HepG2 (cell line): ENCODE measurements around the gene CDC6. TPM values are rescaled to one million over a fixed set of nuclear protein-coding genes. Genes with fewer than 3 reads are reported as not detected.
A peak's percentile ranks its signal among the peaks of the same experiment; 100 is the strongest.

Source experiments
- ARHGAP35 ChIP-seq: sonication (generic); formaldehyde crosslinking; IDR thresholded peaks from 2 replicates; pipeline ENCODE4 v1.9.0; 2022; ENCODE audit warnings: mild to moderate bottlenecking, inconsistent platforms, moderate library complexity, missing genetic modification reagents, borderline replicate concordance
- EP300 ChIP-seq, 3 experiments: sonication (generic) in 1 of 3; formaldehyde crosslinking in 1 of 3; IDR thresholded peaks; 2 replicates each; pipeline versions ENCODE4 v1.5.1 to v1.6.1; 2011 to 2020; ENCODE audit warnings: low read depth in 2 of 3, low read length in 2 of 3, borderline replicate concordance in 1 of 3, improper control_type of control experiment in 1 of 3, mild to moderate bottlenecking in 1 of 3, missing genetic modification reagents in 1 of 3, moderate library complexity in 1 of 3
- ETV6 ChIP-seq: sonication (generic); formaldehyde crosslinking; conservative IDR thresholded peaks from 2 replicates; pipeline ENCODE4 v1.4.0; 2020; ENCODE audit warnings: missing genetic modification reagents
- FOSL2 ChIP-seq: sonication (generic); formaldehyde crosslinking; IDR thresholded peaks from 2 replicates; pipeline ENCODE4 v1.4.0; 2020; ENCODE audit warnings: missing genetic modification reagents
- HBP1 ChIP-seq: IDR thresholded peaks from 2 replicates; pipeline ENCODE4 v1.6.1; 2016; ENCODE audit warnings: low read depth, control low read depth
- HMGA1 ChIP-seq: sonication (generic); formaldehyde crosslinking; conservative IDR thresholded peaks from 2 replicates; pipeline ENCODE4 v1.4.0; 2020; ENCODE audit warnings: missing genetic modification reagents
- MYC ChIP-seq: sonication (generic); formaldehyde crosslinking; IDR thresholded peaks from 2 replicates; pipeline ENCODE4 v1.9.0; 2021; ENCODE audit warnings: missing genetic modification reagents, borderline replicate concordance
- NONO ChIP-seq, 2 experiments: fragments of 450-650 bp in 1 of 2; sonication (generic) in 1 of 2; formaldehyde crosslinking in 1 of 2; IDR thresholded peaks in 1 of 2; conservative IDR thresholded peaks in 1 of 2; 2 replicates each; pipeline versions ENCODE4 v1.6.1 to v1.8.0; 2017 to 2022; ENCODE audit warnings: mild to moderate bottlenecking in 1 of 2, missing genetic modification reagents in 1 of 2, moderate library complexity in 1 of 2
- PAX8 ChIP-seq: sonication (generic); formaldehyde crosslinking; IDR thresholded peaks from 2 replicates; pipeline ENCODE4 v1.8.0; 2022; ENCODE audit warnings: mild to moderate bottlenecking, missing genetic modification reagents, borderline replicate concordance
- PHB2 ChIP-seq: fragments of 450-650 bp; IDR thresholded peaks from 2 replicates; pipeline ENCODE4 v1.6.1; 2018; ENCODE audit not compliant: partially characterized antibody
- RARA ChIP-seq: IDR thresholded peaks from 2 replicates; pipeline ENCODE4 v1.6.1; 2016; ENCODE audit warnings: missing genetic modification reagents, missing compliant biosample characterization
- SALL2 ChIP-seq: sonication (generic); formaldehyde crosslinking; IDR thresholded peaks from 2 replicates; pipeline ENCODE4 v1.8.1; 2023; ENCODE audit warnings: mild to moderate bottlenecking, missing genetic modification reagents, inconsistent platforms
- TFE3 ChIP-seq: IDR thresholded peaks from 2 replicates; pipeline ENCODE4 v1.6.1; 2016
- TOPORS ChIP-seq: sonication (generic); formaldehyde crosslinking; IDR thresholded peaks from 2 replicates; pipeline ENCODE4 v1.8.0; 2023; ENCODE audit warnings: mild to moderate bottlenecking, missing genetic modification reagents
- ZBTB43 ChIP-seq: sonication (generic); formaldehyde crosslinking; conservative IDR thresholded peaks from 2 replicates; pipeline ENCODE4 v1.4.0; 2020; ENCODE audit warnings: missing genetic modification reagents
- ZIK1 ChIP-seq: sonication (generic); formaldehyde crosslinking; IDR thresholded peaks from 2 replicates; pipeline ENCODE4 v1.5.0; 2020; ENCODE audit warnings: mild to moderate bottlenecking, low read depth, missing genetic modification reagents, borderline replicate concordance
- ZNF160 ChIP-seq: sonication (generic); formaldehyde crosslinking; IDR thresholded peaks from 2 replicates; pipeline ENCODE4 v1.8.0; 2022; ENCODE audit warnings: mild to moderate bottlenecking, inconsistent platforms, missing genetic modification reagents
- ZNF331 ChIP-seq: sonication (generic); formaldehyde crosslinking; IDR thresholded peaks from 2 replicates; pipeline ENCODE4 v1.4.0; 2020; ENCODE audit warnings: missing genetic modification reagents
- ZNF441 ChIP-seq: sonication (generic); formaldehyde crosslinking; IDR thresholded peaks from 2 replicates; pipeline ENCODE4 v1.7.0; 2021; ENCODE audit warnings: missing genetic modification reagents, borderline replicate concordance
- ZNF510 ChIP-seq: sonication (generic); formaldehyde crosslinking; IDR thresholded peaks from 2 replicates; pipeline ENCODE4 v1.4.0; 2020; ENCODE audit warnings: low read depth, mild to moderate bottlenecking, missing genetic modification reagents
- ZNF513 ChIP-seq: sonication (generic); formaldehyde crosslinking; conservative IDR thresholded peaks from 2 replicates; pipeline ENCODE4 v1.5.0; 2020; ENCODE audit warnings: missing genetic modification reagents
- ZNF576 ChIP-seq: sonication (generic); formaldehyde crosslinking; IDR thresholded peaks from 2 replicates; pipeline ENCODE4 v1.4.0; 2020; ENCODE audit warnings: mild to moderate bottlenecking, missing genetic modification reagents
- ZNF644 ChIP-seq: IDR thresholded peaks from 2 replicates; pipeline ENCODE4 v1.6.1; 2016; ENCODE audit warnings: low read depth
- ZNF83 ChIP-seq: sonication (generic); formaldehyde crosslinking; IDR thresholded peaks from 2 replicates; pipeline ENCODE4 v1.4.0; 2020; ENCODE audit warnings: missing genetic modification reagents, mild to moderate bottlenecking, borderline replicate concordance
- polyA plus RNA-seq, 8 experiments: library from polyadenylated mRNA; depleted of rRNA in 3 of 8; stranded (reverse) in 7 of 8; unstranded in 1 of 8; fragments of >200 nt; fragmentation: Illumina TruSeq in 4 of 8; extraction: Trizol in 4 of 8; gene quantifications; 2 replicates each; pipeline versions ENCODE4 v1.2.1 to v1.2.3, GENCODE V29; 2011 to 2016; ENCODE audit warnings: low read depth in 4 of 8, missing spikeins in 1 of 8, mixed read lengths in 1 of 8; ENCODE audit not compliant: insufficient read depth in 1 of 8
- total RNA-seq, 5 experiments: library from RNA; depleted of rRNA; stranded (reverse); fragments of >200 nt; fragmentation: Illumina TruSeq; extraction: Trizol; gene quantifications; 2 replicates each; pipeline ENCODE4 v1.2.3, GENCODE V29; 2016; ENCODE audit warnings: low read depth in 1 of 5

The CDC6 gene
- total and polyA plus RNA-seq, 2 of the 13 experiments (the other 11 are each of a cell fraction or from before 2014, with no cell fraction given), result 17.4 to 114 TPM

GRCh38 chr17:40352779-40353394, 65.2 kb downstream of the CDC6 start (continued):
- TF ChIP-seq FOSL2 (peak; percentile 86), MYC (no peak; the same call in 1 of the 2 replicates), TOPORS (CRISPR knock-in tag) (peak; percentile 81; the same call in 1 of the 2 replicates), ZNF160 (CRISPR knock-in tag) (peak; percentile 79; the same call in 1 of the 2 replicates), HMGA1 (CRISPR knock-in tag) (no peak), RARA (CRISPR knock-in tag) (peak; percentile 93), ZNF644 (CRISPR knock-in tag) (peak; percentile 95), ZNF331 (CRISPR knock-in tag) (peak; percentile 78; the same call in 1 of the 2 replicates), PAX8 (CRISPR knock-in tag) (no peak), PHB2 (no peak), ZNF510 (no peak), ZBTB43 (no peak), ZNF83 (no peak), ZIK1 (CRISPR knock-in tag) (0 out of 2 replicates have a peak, but pooled peaks have one; percentile 18), ZNF576 (no peak), ZNF441 (CRISPR knock-in tag) (peak; percentile 50; the same call in 1 of the 2 replicates), HBP1 (CRISPR knock-in tag) (peak; percentile 95), ETV6 (CRISPR knock-in tag) (0 out of 2 replicates have a peak, but pooled peaks have one; percentile 43), ZNF513 (CRISPR knock-in tag) (no peak), TFE3 (CRISPR knock-in tag) (peak; percentile 81), ARHGAP35 (CRISPR knock-in tag) (no peak), NONO (IDR thresholded peaks at IDR 0.05) (no peak), NONO (CRISPR knock-in tag; conservative IDR thresholded peaks at IDR 0.05) (peak; percentile 99), SALL2 (CRISPR knock-in tag) (no peak), EP300 (IDR thresholded peaks at IDR 0.05; ENCODE audit: low read depth in 2 of 2, low read length in 2 of 2) (peak; percentile 58 to 95; a peak in 3 of 4 replicates), EP300 (CRISPR knock-in tag; IDR thresholded peaks at IDR 0.05; ENCODE audit: borderline replicate concordance) (peak; percentile 70)
